NCI-H1694 treated with DMSO at 0.1 percent for 48 hours (cell line): Measurements from ENCODE around the gene SLC2A10.

ENCODE experiments used
- DNase-seq: peaks from one replicate; lab custom pipeline; 2025; lab: John Stamatoyannopoulos, UW

SLC2A10 gene

DNA sequence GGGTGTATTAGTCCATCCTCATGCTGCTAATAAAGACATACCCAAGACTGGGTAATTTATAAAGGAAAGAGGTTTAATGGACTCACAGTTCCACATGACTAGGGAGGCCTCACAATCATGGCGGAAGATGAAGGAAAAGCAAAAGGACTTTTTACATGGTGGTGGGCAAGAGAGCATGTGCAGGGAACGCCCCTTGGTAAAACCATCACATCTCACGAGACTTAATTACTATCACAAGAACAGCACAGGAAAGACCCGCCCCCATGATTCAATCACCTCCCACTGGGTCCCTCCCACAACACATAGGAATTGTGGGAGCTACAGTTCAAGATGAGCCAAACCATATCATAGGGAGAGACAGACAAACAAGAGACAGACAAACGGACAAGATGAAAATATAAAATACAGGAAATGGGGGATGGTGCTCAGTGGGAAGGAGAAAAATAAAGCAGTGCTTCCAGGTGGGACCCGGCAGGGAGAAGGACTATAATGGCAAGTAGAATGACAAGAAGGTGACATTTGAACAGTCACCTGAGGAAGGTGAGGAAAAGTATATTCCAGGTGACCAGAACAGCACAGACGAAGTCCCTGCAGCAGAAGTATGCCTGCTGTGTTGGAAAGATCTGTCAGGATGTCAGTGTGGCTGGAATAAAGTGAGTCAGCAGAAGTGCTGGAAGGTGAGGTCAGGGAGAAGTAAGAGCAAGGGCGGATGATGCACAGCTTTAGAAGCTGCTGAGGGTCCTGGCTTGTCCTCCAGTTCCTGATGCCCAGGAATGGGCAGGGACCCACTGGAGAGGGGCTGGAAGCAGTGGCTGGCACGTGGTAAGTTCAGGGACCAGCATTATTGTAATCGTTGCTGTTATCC lies 61.1 kb downstream of the SLC2A10 start:
- DNase-seq: no peak

DNA sequence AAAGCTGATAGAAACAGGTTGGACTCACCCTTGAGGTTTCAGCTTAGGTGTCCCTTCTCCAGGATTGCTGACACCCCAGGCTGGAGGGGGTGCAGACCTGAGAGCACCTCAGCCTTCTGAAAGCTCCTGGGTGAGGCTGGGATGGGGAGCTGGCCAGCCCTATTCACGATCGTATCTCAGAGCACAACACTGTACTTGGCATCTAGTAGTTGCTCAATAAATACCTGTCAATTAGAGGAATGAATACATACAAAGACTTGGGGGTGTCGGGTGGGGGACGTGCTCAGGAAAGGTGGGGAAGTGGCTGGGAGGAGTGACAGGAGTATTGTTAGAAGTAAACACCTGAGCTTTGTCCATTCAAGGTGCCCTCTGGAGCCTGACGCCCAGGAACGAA lies 61.7 kb downstream of the SLC2A10 start:
- no peak for DNase-seq

DNA sequence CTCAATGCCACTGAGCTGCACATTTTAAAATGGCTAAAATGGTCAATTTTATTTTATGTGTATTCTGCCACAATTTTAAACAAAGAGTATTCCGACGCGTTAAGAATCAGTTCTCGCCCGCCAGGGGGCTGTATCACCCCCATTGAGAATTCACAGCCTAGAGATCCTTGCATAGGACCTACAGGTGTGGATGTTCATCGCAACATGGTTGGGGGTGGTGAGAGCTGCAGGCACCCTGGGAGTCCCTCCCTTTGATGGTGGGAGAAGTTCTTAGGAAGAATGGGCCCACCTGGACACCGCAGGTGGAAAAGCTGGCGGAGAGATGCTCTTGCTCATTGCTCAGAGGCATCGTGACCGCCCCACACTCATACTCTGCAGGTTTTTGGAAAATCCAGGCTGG lies 63.5 kb downstream of the SLC2A10 start:
- DNase-seq: no peak

DNA sequence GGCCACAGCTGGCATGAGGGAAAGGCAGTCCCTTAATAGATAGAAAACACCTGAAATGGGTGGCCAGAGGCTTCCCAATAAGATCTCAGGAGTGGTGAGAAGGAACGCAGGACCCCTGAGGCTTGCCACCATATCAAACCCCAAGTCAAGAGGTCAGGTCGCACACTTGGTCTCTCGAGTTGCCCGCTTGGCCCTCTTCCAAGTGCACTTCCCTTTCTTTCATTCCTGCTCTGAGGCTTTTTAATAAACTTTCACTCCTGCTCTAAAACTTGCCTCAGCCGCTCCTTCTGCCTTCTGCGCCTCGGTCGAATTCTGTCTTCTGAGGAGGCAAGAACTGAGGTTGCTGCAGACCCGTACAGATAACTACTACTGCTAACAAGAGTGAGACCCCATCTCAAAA lies 64.2 kb downstream of the SLC2A10 start:
- no peak for DNase-seq

DNA sequence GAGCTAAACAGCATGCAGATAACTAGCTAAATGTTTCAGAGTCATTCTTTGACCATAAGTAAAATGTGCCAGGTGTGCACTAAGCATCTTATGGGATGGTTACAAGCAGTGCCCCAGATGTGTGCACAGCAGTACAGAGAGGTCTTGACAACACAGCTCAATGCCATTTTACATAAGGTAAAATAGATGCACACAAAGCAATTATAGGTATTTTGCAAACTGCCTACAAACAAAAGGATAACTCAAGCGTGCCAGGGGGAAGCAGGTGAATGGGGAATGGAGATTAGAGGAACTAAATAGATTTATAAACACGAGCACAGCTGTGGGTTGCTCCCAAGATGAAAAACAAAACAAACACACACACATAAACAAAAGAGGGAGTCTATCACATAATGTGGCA lies 64.8 kb downstream of the SLC2A10 start:
- no peak for DNase-seq

DNA sequence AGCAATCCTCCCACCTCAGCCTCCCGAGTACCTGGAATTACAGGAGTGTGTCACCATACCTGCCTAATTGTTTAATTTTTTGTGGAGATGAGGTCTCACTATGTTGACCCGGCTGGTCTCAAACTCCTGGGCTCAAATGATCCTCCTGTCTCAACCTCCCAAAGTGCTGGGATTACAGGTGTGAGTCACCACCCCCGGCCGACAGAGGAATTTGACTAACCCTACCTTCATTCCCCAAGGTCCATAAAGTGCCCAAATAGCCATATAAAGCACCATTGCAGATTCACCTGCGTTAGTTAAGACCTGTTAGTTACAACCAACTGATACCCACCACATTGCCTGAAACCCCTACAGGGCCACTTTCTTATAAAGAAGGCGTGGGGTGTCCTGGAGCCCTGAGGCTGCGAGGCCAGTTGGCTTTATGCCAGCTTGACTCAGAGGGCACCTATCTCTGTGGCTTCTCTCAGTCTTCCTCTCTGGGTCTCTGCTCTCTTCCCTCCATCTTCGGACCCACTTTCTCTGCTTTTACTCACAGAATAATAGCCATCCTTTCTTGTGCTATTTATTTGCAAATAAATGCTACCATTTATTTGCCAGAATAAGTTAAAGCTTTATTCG lies 65.6 kb downstream of the SLC2A10 start:
- DNase-seq: no peak

DNA sequence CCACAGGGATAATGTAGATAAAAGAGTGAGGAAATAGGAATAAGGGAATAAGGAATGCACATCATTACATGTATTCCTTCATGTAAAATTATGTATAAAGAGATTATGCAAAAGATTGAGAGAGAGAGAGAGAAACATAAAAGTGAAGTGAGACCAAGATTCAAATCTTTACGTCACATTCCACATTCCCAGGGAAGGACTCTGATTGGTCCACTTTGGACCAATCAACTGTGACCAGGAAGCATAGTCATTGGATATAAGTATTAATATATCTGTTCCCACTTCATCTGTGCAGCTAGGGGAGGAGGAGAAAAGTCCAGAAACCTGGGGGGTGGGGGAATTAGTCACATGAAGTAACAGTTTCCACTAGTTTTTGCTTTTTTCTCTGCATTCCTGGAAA lies 66.4 kb downstream of the SLC2A10 start:
- DNase-seq: no peak

DNA sequence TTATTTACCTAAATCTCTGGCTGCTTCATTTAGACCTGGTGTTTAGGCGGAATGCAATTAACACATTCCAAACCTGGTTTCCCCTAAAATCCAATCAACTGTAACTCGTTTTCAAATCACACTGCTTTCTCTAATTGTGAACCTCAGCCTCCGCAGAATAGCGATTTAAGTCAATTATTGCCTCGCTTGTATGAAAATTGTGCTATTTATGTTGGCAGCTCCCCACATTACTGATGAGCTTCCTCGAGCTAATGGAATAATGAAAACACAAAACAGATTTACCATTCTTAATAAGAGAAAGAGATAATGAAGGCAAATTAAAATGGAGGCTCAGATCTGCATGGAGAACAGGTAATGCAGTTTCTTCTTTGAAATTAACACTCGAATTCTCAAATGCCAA lies 67.9 kb downstream of the SLC2A10 start:
- DNase-seq: no peak

DNA sequence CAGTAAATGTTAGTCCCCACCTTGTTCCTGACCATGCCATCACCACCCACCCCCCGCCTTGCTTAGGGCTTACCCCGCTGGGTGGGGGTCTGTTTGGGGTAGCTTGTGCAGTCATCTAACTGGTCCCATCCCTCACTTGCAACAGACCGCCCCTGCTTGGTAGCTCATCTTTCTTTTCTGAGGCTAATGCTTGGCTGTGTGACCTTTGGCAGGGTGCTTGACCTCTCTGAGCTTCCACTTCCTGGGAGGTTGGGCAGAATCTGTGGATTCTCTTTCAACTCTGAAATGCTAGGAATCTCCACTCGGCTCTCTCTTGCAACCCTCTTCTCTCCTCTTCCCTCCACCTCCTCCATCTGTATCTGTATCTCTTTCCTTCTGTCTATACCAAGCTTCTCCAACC lies 70.4 kb downstream of the SLC2A10 start:
- DNase-seq: no peak

DNA sequence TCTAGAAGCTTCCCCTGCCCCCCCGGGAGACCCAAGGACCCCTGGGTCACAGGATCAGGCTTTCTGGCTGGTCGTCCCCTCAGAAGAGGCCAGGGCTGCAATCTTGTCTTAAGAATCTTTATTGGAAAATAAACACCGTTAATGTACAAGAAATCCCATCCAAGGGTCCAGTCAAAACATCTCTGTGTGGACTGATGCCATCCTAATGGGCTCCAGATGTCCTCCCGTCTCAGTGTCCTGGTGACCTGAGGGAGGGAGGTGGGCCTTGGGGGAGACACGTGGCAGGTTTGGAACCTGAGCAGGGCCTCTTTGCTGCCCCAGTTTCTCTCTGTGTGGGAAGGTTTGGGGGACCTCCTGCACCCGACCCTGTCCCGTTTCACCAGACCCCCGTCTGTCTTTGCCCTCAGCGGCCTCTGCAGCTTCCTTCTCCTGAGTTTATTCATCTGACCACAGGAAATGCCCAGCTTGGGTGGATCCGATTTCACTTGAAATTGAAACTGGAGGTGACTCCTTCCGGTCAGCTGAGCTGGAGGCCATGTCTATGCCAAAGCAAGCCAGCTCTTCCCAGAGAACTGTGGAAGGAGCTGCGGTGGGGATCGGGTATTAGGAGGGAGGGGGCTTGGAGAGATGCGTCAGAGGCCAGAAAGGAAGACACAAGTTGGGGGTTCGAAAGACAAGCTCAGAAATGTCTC lies 75.1 kb downstream of the SLC2A10 start:
- DNase-seq: no peak
